Hematopoietic multipotent progenitor cell treated with erythropoietin and hydrocortisone succinate and interleukin-3 and kit ligand, for 15 days (in vitro differentiated cells): ENCODE results near the gene SIAH2.

Experiments
- DNase-seq: peaks from one replicate; pipeline ENCODE4 v3.0.0-alpha.2; 2015; ENCODE audit warnings: low spot score

SIAH2 gene

DNA sequence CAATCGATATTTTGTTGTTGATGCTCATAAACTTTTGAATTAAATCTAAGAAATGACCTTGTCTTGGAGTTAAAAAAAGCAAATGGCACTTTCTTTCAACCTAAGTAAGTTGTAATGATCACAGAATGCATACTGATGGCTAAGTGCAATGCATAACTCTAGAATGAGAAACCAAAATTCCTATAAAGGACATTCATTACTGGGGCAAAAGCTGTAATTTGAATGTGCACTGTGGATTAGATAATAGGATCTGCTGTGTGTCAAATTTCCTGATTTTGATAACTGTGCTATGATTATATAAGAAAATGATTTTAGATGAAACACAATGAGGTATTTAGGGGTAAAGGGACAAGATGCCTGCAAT, 14.3 kb downstream of the SIAH2 start:
- no peak for DNase-seq

DNA sequence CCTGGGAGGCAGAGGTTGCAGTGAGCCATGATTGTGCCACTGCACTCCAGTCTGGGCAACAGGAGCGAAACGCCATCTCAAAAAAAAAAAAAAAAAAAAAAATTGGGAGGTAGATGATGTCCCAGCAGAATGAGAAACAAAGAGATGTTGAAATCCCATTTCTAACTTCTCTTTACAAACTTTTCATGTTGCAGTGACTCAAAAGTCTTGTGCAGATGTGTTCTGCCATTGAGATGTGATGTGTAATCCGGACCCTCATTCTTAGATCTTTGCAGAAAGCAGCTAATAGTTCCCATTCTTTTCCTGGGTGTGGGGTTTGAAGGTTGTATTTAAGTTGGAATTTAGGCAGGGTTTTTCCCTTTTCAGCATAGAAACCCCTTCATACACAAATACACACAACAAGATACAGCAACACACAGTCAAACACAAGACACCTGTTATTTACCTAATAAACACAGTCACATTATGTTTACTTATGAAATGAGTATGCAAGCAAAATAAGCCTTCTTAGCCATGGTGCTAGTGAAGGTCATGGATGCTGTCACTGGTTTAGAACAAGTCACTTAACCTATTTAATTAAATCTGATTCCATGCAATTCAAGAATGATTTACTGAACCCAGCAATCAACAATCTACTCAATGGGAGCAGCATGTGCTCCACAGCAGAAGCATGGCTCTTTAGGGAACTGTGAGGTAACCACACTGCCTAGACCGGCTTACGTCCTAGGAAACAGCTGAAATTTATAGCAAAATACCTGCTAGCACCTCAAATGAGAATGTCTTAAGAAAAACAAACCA, 14.9 kb downstream of the SIAH2 start:
- no peak for DNase-seq

DNA sequence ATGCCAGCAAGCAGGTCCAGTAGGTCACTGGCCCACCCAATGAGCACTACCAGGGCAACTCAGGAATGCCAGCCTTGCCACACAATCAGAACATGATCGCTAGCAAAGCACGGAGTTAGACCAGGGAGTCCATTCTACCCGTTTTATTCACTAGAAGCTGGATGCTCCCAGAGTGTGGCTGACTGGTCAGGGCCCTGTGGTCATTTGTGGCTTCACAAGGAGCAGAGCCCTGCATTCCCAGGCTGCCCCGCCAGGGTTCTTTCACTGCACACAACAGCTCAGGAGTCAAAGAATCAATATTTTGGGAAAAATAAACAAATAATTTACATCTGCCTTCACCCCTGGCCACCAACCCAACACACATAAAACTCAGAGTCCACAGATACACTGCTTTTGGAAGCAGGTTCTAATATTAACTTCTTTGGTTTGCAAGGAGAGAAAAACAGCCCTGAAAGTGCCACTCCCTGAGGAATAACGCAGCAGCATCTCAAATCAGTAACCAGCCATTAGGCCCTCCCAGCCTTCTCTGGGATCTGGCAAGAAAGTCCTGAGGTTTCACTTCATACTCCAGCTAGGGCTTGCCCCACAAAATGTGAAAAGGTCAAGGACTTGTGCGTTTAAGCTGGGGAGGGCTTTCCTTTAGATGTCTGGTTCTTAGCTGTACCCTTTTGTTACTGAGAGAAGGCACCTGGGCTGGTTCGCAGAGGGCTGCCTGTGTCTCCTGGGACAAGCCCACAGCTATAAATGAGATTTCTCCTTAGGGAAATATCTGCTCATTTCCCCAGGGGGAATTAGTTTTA, 16.0 kb downstream of the SIAH2 start:
- no peak for DNase-seq

DNA sequence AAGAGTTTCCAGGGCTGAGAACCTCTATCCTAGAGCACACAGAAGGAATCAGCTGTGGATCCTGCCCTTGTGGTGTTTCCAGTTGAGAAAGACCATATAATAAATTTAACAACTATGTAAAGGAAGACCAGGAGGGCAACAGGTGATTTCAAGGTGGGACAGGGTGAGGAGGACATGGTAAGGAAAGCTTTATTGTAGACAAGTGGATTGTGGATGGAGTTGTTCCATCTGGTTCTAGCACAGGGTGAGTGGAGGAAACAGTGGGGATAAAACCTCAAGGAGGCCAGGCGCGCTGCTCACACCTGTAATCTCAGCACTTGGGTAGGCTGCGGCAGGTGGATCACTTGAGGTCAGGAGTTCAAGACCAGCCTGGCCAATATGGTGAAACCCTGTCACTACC, 17.1 kb downstream of the SIAH2 start:
- no peak for DNase-seq

DNA sequence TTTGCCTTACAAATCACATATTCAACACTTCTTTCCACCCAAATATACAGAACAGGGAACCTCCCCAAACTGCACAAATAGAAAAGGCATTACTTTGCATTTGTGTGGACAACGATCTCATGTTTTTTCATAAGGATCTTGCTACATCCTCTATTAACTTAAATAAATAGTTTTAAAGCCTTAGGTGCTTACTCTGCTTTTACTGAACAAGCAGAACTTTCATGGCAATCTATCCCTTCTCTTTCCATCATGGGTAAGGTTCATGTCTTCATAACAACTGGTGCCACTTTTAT, 18.1 kb downstream of the SIAH2 start:
- no peak for DNase-seq

DNA sequence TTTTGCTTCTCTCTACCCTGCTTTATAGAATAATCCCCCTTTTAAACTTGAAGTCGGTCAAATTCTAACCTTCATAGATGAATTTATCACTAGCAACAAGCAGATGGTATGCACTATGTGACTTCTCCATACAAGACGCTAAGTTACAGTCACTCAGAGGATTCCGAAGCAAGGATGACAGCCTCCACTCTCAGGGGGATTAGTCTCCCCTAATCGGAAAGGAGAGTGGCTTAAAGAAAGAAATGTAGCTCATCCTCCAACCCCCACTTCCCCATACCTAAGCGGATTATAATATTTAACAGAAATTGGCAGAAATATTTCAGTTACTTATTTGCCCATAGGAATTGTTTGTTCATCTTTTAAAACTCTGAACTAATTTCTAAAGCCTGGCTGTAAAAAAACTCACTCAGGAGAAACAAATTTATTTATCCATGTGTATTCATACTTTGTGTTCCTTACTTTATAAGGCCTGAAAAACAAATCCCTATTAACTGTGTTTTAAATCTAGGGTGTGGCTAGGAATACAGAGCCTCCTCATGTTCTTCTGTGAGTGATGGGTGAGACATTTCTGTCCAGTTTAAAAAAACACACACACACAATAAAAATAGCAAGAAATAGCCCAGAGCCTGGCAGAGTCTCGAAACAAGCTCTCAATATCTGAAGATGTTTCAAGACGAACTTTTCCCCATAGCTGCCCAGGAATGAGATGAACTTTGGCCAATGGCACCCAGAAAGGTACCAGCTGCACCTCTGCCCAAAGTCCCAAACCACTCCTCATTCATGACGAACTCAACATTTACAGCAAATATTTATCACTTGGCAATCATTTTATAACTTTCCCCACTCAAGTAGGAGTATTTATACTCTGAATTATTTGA, 18.7 kb downstream of the SIAH2 start:
- DNase-seq, result no peak

DNA sequence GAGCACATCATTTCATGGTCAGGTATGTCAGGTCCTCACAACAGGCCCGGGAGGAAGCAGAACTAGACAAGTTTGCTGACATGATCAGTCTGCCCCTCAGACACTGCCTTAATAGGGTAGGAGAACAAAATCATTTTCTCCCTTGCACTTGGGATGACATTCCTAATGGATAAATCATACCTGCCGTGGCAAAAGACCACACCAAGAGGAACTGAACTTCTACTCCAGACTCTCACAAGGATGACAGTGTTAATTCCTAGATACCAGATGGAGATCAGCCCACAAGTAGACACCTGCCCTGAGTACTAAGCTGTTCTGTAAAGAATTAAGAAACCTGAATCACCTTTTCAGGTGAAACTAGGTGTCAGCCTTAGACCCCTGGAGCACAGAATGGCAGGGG, 19.5 kb downstream of the SIAH2 start:
- no peak for DNase-seq

DNA sequence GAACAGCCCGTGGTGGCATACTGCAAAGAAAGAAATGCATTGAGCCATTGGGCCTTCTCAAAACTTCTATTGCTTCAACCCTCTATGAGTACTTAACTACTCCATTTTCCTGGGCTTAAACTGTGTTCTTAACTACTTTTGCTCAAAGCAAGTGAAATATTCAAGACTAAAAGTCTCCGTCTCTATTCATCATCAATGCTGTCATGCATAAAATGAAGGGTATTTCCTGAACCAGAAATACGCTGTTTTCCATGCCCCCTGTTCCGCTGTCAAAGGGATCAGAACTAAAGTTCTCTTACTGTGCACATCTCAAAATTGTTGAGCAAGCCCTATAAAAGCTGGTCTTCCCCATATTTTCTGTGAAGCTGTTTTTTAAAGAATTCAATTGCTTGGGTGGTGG, 20.3 kb downstream of the SIAH2 start:
- DNase-seq, result no peak

DNA sequence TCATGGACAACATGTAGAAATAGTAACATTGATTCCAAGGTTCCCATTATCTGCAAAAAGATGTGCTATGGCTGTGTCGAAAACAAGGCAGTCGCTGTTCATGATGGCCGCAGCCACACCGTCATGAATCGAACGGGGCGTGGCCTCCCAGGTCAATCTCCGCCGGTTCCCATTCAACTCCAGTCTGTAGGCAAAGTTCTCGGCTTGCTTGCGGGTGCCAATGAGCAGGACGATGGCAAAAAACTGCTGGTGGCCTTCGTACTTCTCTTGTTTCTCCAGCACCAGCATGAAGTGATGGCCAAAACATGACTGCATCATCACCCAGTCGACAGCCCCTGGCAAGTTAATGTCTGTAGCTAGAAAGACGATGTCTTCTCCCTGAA, 20.8 kb downstream of the SIAH2 start:
- no peak for DNase-seq

DNA sequence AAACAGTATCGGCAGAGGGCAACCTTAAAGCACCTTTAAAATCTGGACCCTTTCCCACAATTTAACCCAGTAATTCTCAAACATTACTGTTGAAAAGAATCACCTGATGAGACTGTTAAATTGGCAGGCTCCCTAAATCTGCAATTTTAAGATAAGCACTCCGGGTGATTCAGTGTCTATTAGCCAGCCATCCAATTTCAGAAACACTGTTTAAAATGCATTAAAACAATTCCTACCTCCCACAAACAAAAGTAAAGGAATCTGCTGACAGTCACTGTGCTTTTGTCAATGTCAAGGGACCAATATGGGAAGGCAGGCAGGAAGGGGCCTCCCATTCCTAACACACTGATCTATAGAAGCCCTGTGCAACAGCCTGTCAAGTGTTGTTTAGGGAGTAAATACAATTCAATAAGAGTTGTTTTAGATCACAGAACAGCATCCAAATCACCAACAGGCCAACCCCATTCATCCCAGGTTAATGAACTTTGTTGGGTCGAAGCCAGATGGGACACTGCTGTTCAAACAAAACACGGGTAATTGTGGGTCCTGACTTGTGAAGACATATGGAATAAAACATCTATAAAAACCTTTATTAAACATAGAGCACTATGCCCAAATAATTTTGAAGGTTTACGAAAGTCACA, 21.4 kb downstream of the SIAH2 start:
- DNase-seq, result peak; percentile 84

DNA sequence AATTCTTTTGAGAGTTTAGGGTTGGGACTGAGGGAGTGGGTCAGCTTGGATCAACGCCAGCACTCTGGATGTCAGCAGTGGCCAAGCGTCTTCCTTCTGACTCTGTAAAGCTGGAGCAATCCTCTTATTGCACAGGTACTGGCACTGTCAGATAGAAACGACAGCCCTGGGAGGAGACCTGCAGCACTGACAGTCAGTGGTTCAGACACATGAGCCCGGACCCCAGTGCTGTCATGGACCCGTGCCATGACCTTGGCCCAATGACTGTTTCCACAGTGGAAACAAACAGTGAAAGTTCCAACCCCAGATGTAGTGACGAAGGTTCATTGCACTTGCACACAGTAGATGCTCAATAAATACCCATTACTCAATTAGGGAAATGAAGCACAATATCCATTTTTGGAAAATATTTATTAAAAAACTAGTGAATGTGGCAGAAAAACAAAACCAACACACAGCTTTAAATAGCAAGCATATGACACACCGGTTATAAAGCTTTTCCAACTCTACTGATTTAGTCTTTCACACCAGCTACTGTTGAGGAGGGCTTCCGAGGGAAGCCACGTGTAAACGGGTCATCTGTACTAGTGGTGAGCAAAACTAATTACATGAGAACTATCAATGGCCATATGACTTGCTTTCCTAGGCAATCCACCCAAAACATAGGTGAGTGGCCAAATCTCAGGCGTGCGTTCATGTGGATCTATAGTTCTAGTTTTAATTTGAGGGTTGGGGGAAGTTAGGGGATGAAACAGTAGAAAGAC, 22.1 kb downstream of the SIAH2 start:
- DNase-seq, result no peak

DNA sequence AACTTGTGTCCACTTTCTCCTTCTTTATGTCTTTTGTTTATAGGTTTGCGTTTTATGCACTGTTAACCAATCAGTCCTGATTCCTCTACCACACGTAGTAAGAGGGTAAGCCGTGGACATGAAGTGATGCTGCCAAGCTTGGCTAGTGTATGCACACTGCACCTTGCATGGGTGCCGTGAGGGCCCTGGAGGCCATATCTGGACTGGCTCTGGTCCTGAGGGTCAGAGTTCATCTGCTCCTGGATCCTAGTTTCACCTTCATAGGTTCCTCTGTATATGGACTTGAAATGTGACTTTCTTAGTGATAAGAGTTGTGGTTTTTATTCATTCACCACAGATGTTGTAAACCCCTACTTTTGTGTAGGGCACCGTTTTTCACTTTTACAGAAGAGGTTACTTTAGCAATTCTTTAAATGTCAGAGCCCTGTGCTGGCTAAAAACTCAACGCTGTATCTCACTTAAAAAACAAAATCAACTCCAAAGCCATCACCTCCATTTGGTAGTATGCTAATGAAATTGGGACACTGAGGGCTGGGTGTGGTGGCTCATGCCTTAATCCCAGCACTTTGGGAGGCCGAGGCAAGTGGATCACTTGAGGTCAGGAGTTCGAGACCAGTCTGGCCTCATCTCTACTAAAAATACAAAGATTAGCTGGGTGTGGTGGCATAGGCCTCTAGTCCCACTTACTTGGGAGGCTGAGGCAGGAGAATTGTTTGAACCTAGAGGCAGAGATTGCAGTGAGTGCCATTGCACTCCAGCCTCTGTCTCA, 22.9 kb downstream of the SIAH2 start:
- peak; percentile 33 for DNase-seq

DNA sequence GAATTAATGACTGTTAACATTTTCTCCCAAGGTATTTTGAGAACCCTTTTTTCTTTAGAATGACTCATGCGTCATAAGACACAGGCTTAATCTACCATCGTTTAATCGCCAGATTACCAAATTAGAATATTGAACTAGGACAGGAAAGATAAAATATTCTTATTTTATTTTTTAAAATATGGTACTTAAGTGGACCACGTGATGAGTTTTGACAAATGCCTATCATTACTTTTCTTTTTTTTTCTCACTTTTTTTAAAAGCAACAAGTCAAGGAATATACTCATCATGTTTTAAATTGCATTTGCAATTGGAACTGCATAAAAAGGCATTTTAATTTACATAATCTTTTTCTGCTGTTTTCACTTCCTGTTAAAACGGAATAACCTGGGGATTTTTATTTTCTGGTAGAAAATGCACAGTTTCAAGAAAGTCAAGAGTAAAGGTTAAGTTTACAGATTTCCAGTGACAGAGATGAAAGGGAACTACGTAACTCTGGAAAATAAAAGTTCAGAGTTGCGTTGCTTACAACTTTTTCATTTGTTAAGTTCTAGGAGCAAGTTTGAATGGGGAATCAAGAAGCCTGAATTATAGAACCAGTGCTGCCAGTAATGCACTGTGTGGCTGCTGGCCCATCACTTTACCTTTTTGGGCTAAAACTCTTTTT, 23.6 kb downstream of the SIAH2 start:
- peak; percentile 55 for DNase-seq

DNA sequence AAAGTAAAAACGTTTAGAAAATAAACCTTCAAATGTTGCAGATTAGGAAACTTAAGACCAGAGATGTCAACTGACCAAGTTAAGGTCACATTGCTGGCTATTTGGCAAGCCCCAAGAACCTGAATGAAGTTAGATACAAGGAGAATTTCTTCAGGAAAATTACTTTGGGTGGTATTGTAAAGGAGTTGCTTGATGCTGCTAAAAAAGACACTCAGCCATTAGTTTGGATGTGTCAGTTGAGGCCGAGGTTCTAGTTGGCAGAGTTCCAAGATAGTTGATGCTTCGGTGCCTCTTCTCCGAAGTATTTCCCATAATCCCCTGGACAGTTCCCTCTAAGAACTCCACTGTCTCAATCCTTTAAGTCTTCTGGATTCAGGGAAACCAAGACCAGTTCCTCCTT, 24.3 kb downstream of the SIAH2 start:
- DNase-seq, result peak; percentile 75

DNA sequence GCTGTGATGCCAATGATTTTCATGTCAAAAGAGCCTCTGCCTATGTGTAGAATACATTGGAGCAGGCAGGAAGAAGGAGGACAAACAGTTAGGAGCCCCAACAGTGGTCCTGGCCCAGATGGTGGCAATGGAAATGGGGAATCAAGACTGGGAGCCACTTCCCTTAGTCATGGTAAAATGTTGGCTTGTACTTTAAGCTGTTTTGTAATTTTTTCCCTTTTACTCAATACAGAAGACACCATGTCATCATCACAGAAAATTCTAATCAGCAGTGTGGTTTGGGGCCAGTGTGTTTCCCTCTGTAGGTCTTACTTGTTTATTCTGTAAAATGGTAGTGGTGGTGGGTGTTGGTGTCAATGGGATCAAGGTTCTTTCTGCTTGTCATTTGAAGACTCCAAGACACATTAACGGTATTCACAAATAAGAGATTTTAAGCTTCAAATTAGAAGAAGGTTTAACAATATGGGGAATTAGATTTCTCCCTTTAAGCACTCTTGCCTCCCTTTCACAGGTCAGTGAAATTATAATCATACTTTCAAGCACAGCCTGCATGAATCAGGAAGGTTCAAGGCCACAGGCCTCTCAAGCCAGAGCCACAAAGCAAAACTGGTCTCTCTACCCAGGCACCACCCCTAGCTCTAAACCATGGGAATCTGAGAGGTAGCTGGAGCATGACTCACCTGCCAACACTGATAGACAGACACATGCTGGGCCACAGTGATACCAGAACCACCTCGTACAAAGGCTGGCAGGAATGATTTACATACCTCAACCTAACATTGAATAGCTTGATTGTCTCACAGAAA, 24.9 kb downstream of the SIAH2 start:
- DNase-seq, result peak; percentile 92

DNA sequence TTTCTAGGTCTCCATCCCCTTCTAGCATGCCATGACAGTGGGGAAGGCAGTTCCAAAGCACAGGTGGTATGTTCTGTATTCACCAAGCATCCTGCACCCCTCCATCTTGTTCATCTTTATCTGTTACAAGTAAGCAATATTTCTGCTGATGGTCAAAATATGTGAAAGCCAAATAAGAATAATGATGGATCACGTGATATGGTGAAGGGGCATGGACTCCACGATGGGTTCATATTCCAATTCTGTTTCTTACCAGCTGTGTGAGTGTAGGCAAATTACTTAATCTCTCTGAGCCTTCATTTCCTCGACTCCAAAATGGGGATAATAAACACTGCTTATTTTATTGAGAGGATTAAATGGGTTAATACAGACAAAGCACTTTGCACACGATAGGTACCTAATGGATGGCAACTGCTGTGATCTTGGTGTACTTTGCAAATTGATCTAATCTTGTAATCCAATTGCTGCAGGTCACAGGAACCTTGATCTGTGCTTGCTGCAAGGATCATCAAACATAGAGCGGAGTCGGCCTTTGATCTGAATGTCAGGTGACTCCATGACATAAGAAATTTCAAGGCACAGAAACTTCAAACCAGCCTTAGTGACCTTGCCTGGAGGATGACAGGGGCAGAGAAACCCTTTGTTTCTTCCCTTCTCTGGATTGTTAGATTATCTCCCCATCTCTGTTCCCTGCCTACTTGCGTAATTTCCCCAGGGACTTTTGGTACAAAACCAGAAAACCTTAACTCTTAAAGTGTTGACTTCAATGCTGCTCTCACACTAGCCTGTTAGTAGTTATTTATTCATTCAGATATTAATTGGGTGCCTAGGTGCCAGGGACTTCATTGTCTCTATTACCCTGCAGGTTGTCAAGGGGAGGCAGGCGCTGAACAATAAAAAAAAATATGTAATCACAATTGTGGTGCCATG, 25.8 kb downstream of the SIAH2 start:
- DNase-seq, result no peak

DNA sequence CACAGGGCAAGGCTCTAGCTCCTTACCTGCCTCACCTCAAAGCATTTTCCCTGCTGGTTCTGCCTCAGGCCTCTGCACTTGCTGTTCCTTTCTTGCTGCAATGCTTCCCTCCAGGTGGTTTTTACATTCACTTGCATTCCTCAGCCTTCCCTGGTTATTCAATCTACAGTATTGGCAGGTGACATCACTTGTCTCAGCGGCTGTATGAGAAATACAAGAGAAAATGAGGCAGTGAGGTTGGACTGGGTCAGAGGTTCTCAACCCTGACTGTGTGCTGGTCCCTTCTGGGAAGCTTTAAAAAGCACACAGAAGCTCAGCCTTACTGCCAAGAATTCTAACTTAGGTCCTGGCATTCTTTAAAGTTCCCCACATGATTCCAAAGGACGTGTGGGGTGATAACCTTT, 26.7 kb downstream of the SIAH2 start:
- DNase-seq, result no peak

DNA sequence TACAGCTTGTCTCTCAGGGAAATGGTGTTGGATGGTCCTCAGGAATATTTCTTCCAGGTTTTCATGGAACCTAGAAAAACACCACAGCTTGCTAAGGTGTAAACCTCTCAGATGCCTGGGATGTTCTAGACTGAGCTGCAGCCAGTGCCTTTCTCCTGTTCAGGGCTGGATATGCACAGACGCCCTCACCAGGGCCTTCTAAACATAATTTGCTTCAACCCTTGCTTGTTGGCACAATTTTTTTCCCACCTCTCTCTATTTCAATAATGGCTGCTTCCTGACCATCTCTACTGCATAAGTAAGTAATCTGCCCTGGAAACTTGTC, 28.2 kb downstream of the SIAH2 start:
- DNase-seq, result no peak
